ENCODE measurements around the gene GOLGA6B.
"Not testable (repeated sequence)": the region's sequence is repeated elsewhere in the genome, so short reads cannot be mapped to it uniquely, and the experiment has no call there.

GOLGA6B gene

GRCh38 chr15:72665706-72666105 lies 11.2 kb downstream of the GOLGA6B start:
- not testable (repeated sequence) for DNase-seq

- not testable (repeated sequence) for DNase-seq
Measured at GRCh38 chr15:72669803-72670202, 15.3 kb downstream of the GOLGA6B start.

- DNase-seq, result not testable (repeated sequence)
Measured at GRCh38 chr15:72670656-72671352, 16.3 kb downstream of the GOLGA6B start.

GRCh38 chr15:72671525-72671924 lies 17.0 kb downstream of the GOLGA6B start:
- DNase-seq, result no peak

- DNase-seq, result no peak
Measured at GRCh38 chr15:72676838-72677237, 22.3 kb downstream of the GOLGA6B start.

GRCh38 chr15:72680931-72681330 lies 26.4 kb downstream of the GOLGA6B start:
- no peak for DNase-seq

DNA sequence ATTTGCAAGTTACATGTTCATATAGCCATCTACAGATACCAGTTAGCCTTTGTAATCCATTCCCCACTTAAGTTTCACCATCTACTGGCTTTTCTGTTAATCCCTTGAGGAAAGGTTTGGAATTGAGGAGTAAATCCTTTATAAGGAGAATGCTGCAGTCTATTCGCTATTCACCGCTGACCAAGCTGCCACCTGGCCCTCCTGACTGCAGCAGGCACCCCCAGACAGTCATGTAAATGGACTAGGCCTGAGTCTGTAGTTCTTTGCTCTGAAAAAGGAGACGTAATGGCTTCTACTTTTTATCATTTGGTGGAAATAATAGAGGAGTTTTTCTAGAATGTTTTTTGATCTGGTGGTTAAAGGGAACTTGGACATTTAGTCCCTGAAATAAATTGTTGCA lies 28.3 kb downstream of the GOLGA6B start:
- no peak for DNase-seq

- DNase-seq, result no peak
Measured at GRCh38 chr15:72685301-72685924, 30.9 kb downstream of the GOLGA6B start.

GRCh38 chr15:72685925-72686794 lies 31.7 kb downstream of the GOLGA6B start, which contains the start of the genes BBS4 and HIGD2B:
Gene BBS4 (plus strand): TSS chr15:72686207. CDS start chr15:72686228, 21 bp downstream.
Gene HIGD2B (minus strand): TSS chr15:72686182. CDS start chr15:72676374, 9,808 bp downstream.
- no peak for DNase-seq

GRCh38 chr15:72688697-72689096 lies 34.2 kb downstream of the GOLGA6B start:
- DNase-seq, result no peak

- no peak for DNase-seq
Measured at GRCh38 chr15:72690938-72691337, 36.4 kb downstream of the GOLGA6B start.

DNA sequence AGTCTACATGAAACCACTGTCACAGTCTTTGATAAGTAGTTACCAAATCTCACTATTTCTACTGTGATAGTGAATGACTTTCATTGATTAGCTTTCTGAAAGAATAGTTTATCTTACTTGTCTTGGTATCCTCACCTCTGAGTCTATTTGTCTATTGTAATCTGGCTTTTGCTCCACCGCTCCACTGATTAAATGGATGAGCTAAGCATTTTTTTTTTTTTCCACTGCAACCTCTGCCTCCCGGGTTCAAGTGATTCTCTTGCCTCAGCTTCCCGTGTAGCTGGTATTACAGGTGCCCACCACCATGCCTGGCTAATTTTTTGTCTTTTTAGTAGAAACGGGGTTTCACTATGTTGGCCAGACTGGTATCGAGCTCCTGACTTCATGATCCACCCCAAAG lies 44.4 kb downstream of the GOLGA6B start:
- DNase-seq, result no peak

DNA sequence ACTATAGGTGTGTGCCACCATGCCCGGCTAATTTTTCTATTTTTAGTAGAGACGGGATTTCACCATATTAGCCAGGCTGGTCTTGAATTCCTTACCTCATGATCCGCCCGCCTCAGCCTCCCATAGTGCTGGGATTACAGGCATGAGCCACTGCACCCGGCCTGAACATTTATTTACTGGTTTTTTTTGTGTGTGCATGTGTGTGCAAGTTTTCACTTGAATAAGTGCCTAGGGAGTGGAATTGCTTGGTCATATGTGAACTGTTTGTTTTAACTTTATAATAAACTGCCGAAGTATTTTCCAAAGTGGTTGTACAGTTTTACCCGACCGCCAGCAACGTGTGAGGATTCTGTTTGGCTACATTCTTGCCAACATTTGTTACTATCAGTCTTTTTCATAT lies 45.6 kb downstream of the GOLGA6B start:
- DNase-seq, result no peak

DNA sequence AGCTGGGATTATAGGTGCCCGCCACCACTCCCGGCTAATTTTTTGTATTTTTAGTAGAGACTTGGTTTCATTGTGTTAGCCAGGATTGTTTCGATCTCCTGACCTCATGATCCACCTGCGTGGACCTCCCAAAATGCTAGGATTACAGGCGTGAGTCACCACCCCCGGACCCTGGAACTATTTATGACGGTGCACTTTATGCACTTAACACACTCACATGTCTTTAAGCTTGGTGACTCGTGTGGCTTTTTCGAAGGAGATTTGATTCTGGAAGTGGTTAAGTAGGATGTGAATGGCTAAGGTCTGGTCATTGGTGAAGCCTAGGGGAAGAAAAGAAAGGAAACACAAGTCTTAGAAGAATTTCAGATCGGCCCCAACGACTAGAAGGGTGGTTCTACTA lies 51.8 kb downstream of the GOLGA6B start:
- no peak for DNase-seq

- DNase-seq, result not testable (repeated sequence)
Measured at GRCh38 chr15:72708551-72709303, 54.2 kb downstream of the GOLGA6B start.
